A549 treated with dexamethasone at 1 μM for 4 hours (cell line): ENCODE data around the gene SLC16A12. TPM values are rescaled to one million over a fixed set of nuclear protein-coding genes. Genes with fewer than 3 reads are reported as not detected.

Experiments used
- total RNA-seq: library from RNA; stranded (reverse); fragments of 200-300 nt; extraction: Qiagen RNA extraction; gene quantifications from 5 replicates; pipeline ENCODE4 v1.2.3, GENCODE V29; 2022

Gene SLC16A12
- 0.45 to 2.0 TPM (median 1.5 TPM) in 5 replicates for total RNA-seq

GRCh38 chr10:89535171-89536012, at the start of gene SLC16A12:
SLC16A12 (minus strand) TSS chr10:89535594; CDS start chr10:89462578, 73,016 bp downstream.

GRCh38 chr10:89414146-89414878, 121.1 kb downstream of the SLC16A12 start, which contains the start of gene IFIT5:
IFIT5 (plus strand) TSS chr10:89414568; CDS start chr10:89414799, 231 bp downstream.

GRCh38 chr10:89391907-89392756, 143.3 kb downstream of the SLC16A12 start, which contains the start of gene IFIT1:
IFIT1 (plus strand) TSS chr10:89392623; CDS start chr10:89392713, 90 bp downstream.

Other genes with a start within 250 kb of the SLC16A12 start
- gene IFIT2, start 233.5 kb downstream of the SLC16A12 start, total RNA-seq = 1.4 to 2.6 TPM (median 1.8 TPM) in 5 replicates
- gene IFIT3, start 207.6 kb downstream of the SLC16A12 start, total RNA-seq = 3.1 to 4.3 TPM (median 4.1 TPM) in 5 replicates
- not detected in 5 replicates for gene IFIT1B, start 157.5 kb downstream of the SLC16A12 start, total RNA-seq
- gene IFIT1, start 143.0 kb downstream of the SLC16A12 start, total RNA-seq = 3.4 to 4.8 TPM (median 3.7 TPM) in 5 replicates
- 7.9 to 12.2 TPM (median 10.6 TPM) in 5 replicates for gene IFIT5, start 121.0 kb downstream of the SLC16A12 start, total RNA-seq
- gene PANK1, start 109.6 kb upstream of the SLC16A12 start, total RNA-seq = 5.6 to 7.8 TPM (median 6.5 TPM) in 5 replicates
- gene KIF20B, start 166.0 kb upstream of the SLC16A12 start, total RNA-seq = 12.0 to 18.7 TPM (median 15.6 TPM) in 5 replicates